Measurements from ENCODE around the gene MARCHF10. TPM values are rescaled to one million over a fixed set of nuclear protein-coding genes. Genes with fewer than 3 reads are reported as not detected.

MARCHF10 gene
- total RNA-seq, 5 donors from 2014 or later (not counting 1 experiment from before 2014, with no cell fraction given) = 0.10 to 0.23 (median 0.13) TPM; not detected in 2

GRCh38 chr17:62754631-62755030 is 53.5 kb downstream of the MARCHF10 start:
- CTCF ChIA-PET = no interaction called here
- DNase-seq (no peak), ATAC-seq (replicated peaks in 1 of 4) (no peak)
- Histone ChIP-seq H3K4me3 (ENCODE audit: control insufficient read depth in 1 of 2, extremely low read depth in 1 of 2, low read length in 1 of 2) (no peak overlapping the region), H3K36me3 (ENCODE audit: control insufficient read depth in 2 of 2, extremely low read depth in 1 of 2, insufficient read depth in 1 of 2, low read length in 1 of 2) (no peaks in the 10 kb centered on the region), H3K27me3 (replicated peaks in 1 of 2; ENCODE audit: control insufficient read depth in 2 of 2, extremely low read depth in 1 of 2, insufficient read depth in 2 of 2, low read length in 1 of 2) (no peaks in the 10 kb centered on the region), H3K27ac (ENCODE audit: low read length) (no peak overlapping the region), H3K9me3 (no peaks in the 10 kb centered on the region), H3K4me1 (ENCODE audit: control insufficient read depth in 1 of 2, extremely low read depth in 1 of 2, insufficient read depth in 2 of 2, low read length in 2 of 2) (no peaks in the 10 kb centered on the region)
- Mint-ChIP-seq H3K9me3 (no peaks in the 10 kb centered on the region), H3K4me3 (no peak overlapping the region), H3K36me3 (no peaks in the 10 kb centered on the region), H3K4me1 (no peaks in the 10 kb centered on the region), H3K27me3 (no peaks in the 10 kb centered on the region), H3K27ac (no peak overlapping the region)
- no CpG with 5 or more reads among the region's 4 CpGs for WGBS (ENCODE audit: insufficient coverage)
- POLR2A ChIA-PET = no interaction called here

GRCh38 chr17:62753562-62753961 is 54.6 kb downstream of the MARCHF10 start:
- Histone ChIP-seq H3K9me3 (no peaks in the 10 kb centered on the region), H3K27me3 (replicated peaks in 1 of 2; ENCODE audit: control insufficient read depth in 2 of 2, extremely low read depth in 1 of 2, insufficient read depth in 2 of 2, low read length in 1 of 2) (no peaks in the 10 kb centered on the region), H3K4me1 (ENCODE audit: control insufficient read depth in 1 of 2, extremely low read depth in 1 of 2, insufficient read depth in 2 of 2, low read length in 2 of 2) (no peaks in the 10 kb centered on the region), H3K36me3 (ENCODE audit: control insufficient read depth in 2 of 2, extremely low read depth in 1 of 2, insufficient read depth in 1 of 2, low read length in 1 of 2) (no peaks in the 10 kb centered on the region), H3K4me3 (ENCODE audit: control insufficient read depth in 1 of 2, extremely low read depth in 1 of 2, low read length in 1 of 2) (no peak overlapping the region), H3K27ac (ENCODE audit: low read length) (no peak overlapping the region)
- WGBS (ENCODE audit: insufficient coverage) = 87% methylated on average over 4 of the region's 7 CpGs
- Mint-ChIP-seq H3K36me3 (no peaks in the 10 kb centered on the region), H3K27ac (no peak overlapping the region), H3K27me3 (no peaks in the 10 kb centered on the region), H3K9me3 (no peaks in the 10 kb centered on the region), H3K4me1 (no peaks in the 10 kb centered on the region), H3K4me3 (no peak overlapping the region)
- ChIA-PET POLR2A (no interaction called here), CTCF (no interaction called here)
- no peak for DNase-seq
- no peak for ATAC-seq (replicated peaks in 1 of 4)

GRCh38 chr17:62751060-62751691 is 56.9 kb downstream of the MARCHF10 start:
- H3K9me3 ChIP-seq = no peaks in the 10 kb centered on the region
- Mint-ChIP-seq H3K4me1 (no peaks in the 10 kb centered on the region), H3K27me3 (no peaks in the 10 kb centered on the region), H3K4me3 (no peak overlapping the region), H3K27ac (no peak overlapping the region), H3K36me3 (no peaks in the 10 kb centered on the region), H3K9me3 (no peaks in the 10 kb centered on the region)
- CTCF ChIA-PET = interaction anchor here in 1 of 2 donors (0.7 kb wide), 1 partner anchor 8 kb away, joined by 3 read pairs; no protein-coding TSS in a partner anchor
- 85% methylated on average over 11 of the region's 12 CpGs for WGBS (ENCODE audit: insufficient coverage)
- H3K4me3 ChIP-seq (ENCODE audit: control insufficient read depth in 1 of 2, extremely low read depth in 1 of 2, low read length in 1 of 2) = no peak overlapping the region
- H3K27me3 ChIP-seq (replicated peaks in 1 of 2; ENCODE audit: control insufficient read depth in 2 of 2, extremely low read depth in 1 of 2, insufficient read depth in 2 of 2, low read length in 1 of 2) = no peaks in the 10 kb centered on the region
- ATAC-seq (replicated peaks in 1 of 4) (no peak), DNase-seq (no peak)
- H3K4me1 ChIP-seq (ENCODE audit: control insufficient read depth in 1 of 2, extremely low read depth in 1 of 2, insufficient read depth in 2 of 2, low read length in 2 of 2) = no peaks in the 10 kb centered on the region
- POLR2A ChIA-PET = no interaction called here
- H3K27ac ChIP-seq (ENCODE audit: low read length) = no peak overlapping the region
- H3K36me3 ChIP-seq (ENCODE audit: control insufficient read depth in 2 of 2, extremely low read depth in 1 of 2, insufficient read depth in 1 of 2, low read length in 1 of 2) = no peaks in the 10 kb centered on the region

GRCh38 chr17:62750631-62751051 is 57.5 kb downstream of the MARCHF10 start:
- DNase-seq (no peak), ATAC-seq (replicated peaks in 1 of 4) (no peak)
- Mint-ChIP-seq H3K4me1 (no peaks in the 10 kb centered on the region), H3K4me3 (no peak overlapping the region), H3K9me3 (no peaks in the 10 kb centered on the region), H3K27ac (no peak overlapping the region), H3K27me3 (no peaks in the 10 kb centered on the region), H3K36me3 (no peaks in the 10 kb centered on the region)
- CTCF ChIA-PET = no interaction called here
- Histone ChIP-seq H3K36me3 (ENCODE audit: control insufficient read depth in 2 of 2, extremely low read depth in 1 of 2, insufficient read depth in 1 of 2, low read length in 1 of 2) (no peaks in the 10 kb centered on the region), H3K9me3 (no peaks in the 10 kb centered on the region), H3K4me1 (ENCODE audit: control insufficient read depth in 1 of 2, extremely low read depth in 1 of 2, insufficient read depth in 2 of 2, low read length in 2 of 2) (no peaks in the 10 kb centered on the region), H3K27me3 (replicated peaks in 1 of 2; ENCODE audit: control insufficient read depth in 2 of 2, extremely low read depth in 1 of 2, insufficient read depth in 2 of 2, low read length in 1 of 2) (no peaks in the 10 kb centered on the region), H3K4me3 (ENCODE audit: control insufficient read depth in 1 of 2, extremely low read depth in 1 of 2, low read length in 1 of 2) (no peak overlapping the region), H3K27ac (ENCODE audit: low read length) (no peak overlapping the region)
- POLR2A ChIA-PET = no interaction called here
- 88% methylated on average over 11 of the region's 15 CpGs for WGBS (ENCODE audit: insufficient coverage)

- H3K4me1 ChIP-seq (ENCODE audit: control insufficient read depth in 1 of 2, extremely low read depth in 1 of 2, insufficient read depth in 2 of 2, low read length in 2 of 2) = no peaks in the 10 kb centered on the region
- 92% methylated on average over 15 of the region's 17 CpGs for WGBS (ENCODE audit: insufficient coverage)
- H3K36me3 ChIP-seq (ENCODE audit: control insufficient read depth in 2 of 2, extremely low read depth in 1 of 2, insufficient read depth in 1 of 2, low read length in 1 of 2) = no peaks in the 10 kb centered on the region
- ATAC-seq (replicated peaks in 1 of 4) (no peak), DNase-seq (no peak)
- no peak overlapping the region for H3K4me3 Mint-ChIP-seq
- CTCF ChIA-PET = no interaction called here
- H3K27me3 ChIP-seq (replicated peaks in 1 of 2; ENCODE audit: control insufficient read depth in 2 of 2, extremely low read depth in 1 of 2, insufficient read depth in 2 of 2, low read length in 1 of 2) = no peaks in the 10 kb centered on the region
- no peak overlapping the region for H3K27ac ChIP-seq (ENCODE audit: low read length)
- H3K9me3 Mint-ChIP-seq = no peaks in the 10 kb centered on the region
- H3K4me1 Mint-ChIP-seq = no peaks in the 10 kb centered on the region
- no peaks in the 10 kb centered on the region for H3K36me3 Mint-ChIP-seq
- no peak overlapping the region for H3K4me3 ChIP-seq (ENCODE audit: control insufficient read depth in 1 of 2, extremely low read depth in 1 of 2, low read length in 1 of 2)
- POLR2A ChIA-PET = no interaction called here
- no peak overlapping the region for H3K27ac Mint-ChIP-seq
- no peaks in the 10 kb centered on the region for H3K9me3 ChIP-seq
- no peaks in the 10 kb centered on the region for H3K27me3 Mint-ChIP-seq
Measured at GRCh38 chr17:62749926-62750325, 58.2 kb downstream of the MARCHF10 start.

GRCh38 chr17:62746941-62747340 is 61.2 kb downstream of the MARCHF10 start:
- no peaks in the 10 kb centered on the region for H3K36me3 Mint-ChIP-seq
- Histone ChIP-seq H3K27me3 (replicated peaks in 1 of 2; ENCODE audit: control insufficient read depth in 2 of 2, extremely low read depth in 1 of 2, insufficient read depth in 2 of 2, low read length in 1 of 2) (peaks cover 0 to 2% of the 10 kb centered on the region in 2 experiments), H3K36me3 (ENCODE audit: control insufficient read depth in 2 of 2, extremely low read depth in 1 of 2, insufficient read depth in 1 of 2, low read length in 1 of 2) (no peaks in the 10 kb centered on the region), H3K4me3 (ENCODE audit: control insufficient read depth in 1 of 2, extremely low read depth in 1 of 2, low read length in 1 of 2) (no peak overlapping the region), H3K4me1 (ENCODE audit: control insufficient read depth in 1 of 2, extremely low read depth in 1 of 2, insufficient read depth in 2 of 2, low read length in 2 of 2) (no peaks in the 10 kb centered on the region), H3K9me3 (no peaks in the 10 kb centered on the region), H3K27ac (ENCODE audit: low read length) (no peak overlapping the region)
- WGBS (ENCODE audit: insufficient coverage) = 72% methylated on average over 3 of the region's 8 CpGs
- no peaks in the 10 kb centered on the region for H3K9me3 Mint-ChIP-seq
- ChIA-PET POLR2A (no interaction called here), CTCF (no interaction called here)
- H3K27me3 Mint-ChIP-seq = peaks cover 0 to 7% of the 10 kb centered on the region in 2 donors
- ATAC-seq (replicated peaks in 1 of 4) (no peak), DNase-seq (no peak)
- no peak overlapping the region for H3K4me3 Mint-ChIP-seq
- no peaks in the 10 kb centered on the region for H3K4me1 Mint-ChIP-seq
- no peak overlapping the region for H3K27ac Mint-ChIP-seq

- ATAC-seq (replicated peaks in 1 of 4) (no peak), DNase-seq (no peak)
- Histone ChIP-seq H3K4me3 (ENCODE audit: control insufficient read depth in 1 of 2, extremely low read depth in 1 of 2, low read length in 1 of 2) (no peak overlapping the region), H3K27ac (ENCODE audit: low read length) (no peak overlapping the region), H3K9me3 (no peaks in the 10 kb centered on the region), H3K27me3 (replicated peaks in 1 of 2; ENCODE audit: control insufficient read depth in 2 of 2, extremely low read depth in 1 of 2, insufficient read depth in 2 of 2, low read length in 1 of 2) (peaks cover 0 to 2% of the 10 kb centered on the region in 2 experiments), H3K36me3 (ENCODE audit: control insufficient read depth in 2 of 2, extremely low read depth in 1 of 2, insufficient read depth in 1 of 2, low read length in 1 of 2) (no peaks in the 10 kb centered on the region), H3K4me1 (ENCODE audit: control insufficient read depth in 1 of 2, extremely low read depth in 1 of 2, insufficient read depth in 2 of 2, low read length in 2 of 2) (no peaks in the 10 kb centered on the region)
- no peak overlapping the region for H3K4me3 Mint-ChIP-seq
- no peaks in the 10 kb centered on the region for H3K4me1 Mint-ChIP-seq
- H3K9me3 Mint-ChIP-seq = no peaks in the 10 kb centered on the region
- ChIA-PET POLR2A (no interaction called here), CTCF (interaction anchor here in 1 of 2 donors (0.6 kb wide), 1 partner anchor 63 kb away, joined by 3 read pairs; no protein-coding TSS in a partner anchor)
- H3K36me3 Mint-ChIP-seq = no peaks in the 10 kb centered on the region
- 74% methylated on average over 3 of the region's 7 CpGs for WGBS (ENCODE audit: insufficient coverage)
- no peak overlapping the region for H3K27ac Mint-ChIP-seq
- peaks cover 0 to 7% of the 10 kb centered on the region in 2 donors for H3K27me3 Mint-ChIP-seq
Measured at GRCh38 chr17:62745806-62746205, 62.3 kb downstream of the MARCHF10 start.

Data from T-cell (primary cell).